Colon (tissue), 2 donors: ENCODE results near the gene TPRN.
A peak's percentile ranks its signal among the peaks of the same experiment; 100 is the strongest.

Experiments
- FAIRE-seq: peaks from 2 replicates; lab custom pipeline; 2012; peaks lifted over from hg19 to GRCh38; lab: Jason Lieb, UNC
- donor health status: control.
- donor health status: control.

Gene TPRN

GRCh38 chr9:137224830-137225694 is 24.5 kb upstream of the TPRN start, which contains the start of gene CYSRT1:
CYSRT1 (plus strand) TSS chr9:137225174; CDS start chr9:137225622, 448 bp downstream.
- FAIRE-seq, result no peak

GRCh38 chr9:137223078-137223970 is 22.8 kb upstream of the TPRN start:
- peak; percentile 5 for FAIRE-seq

GRCh38 chr9:137222190-137223077 is 21.9 kb upstream of the TPRN start, which contains the start of gene RNF208:
RNF208 (minus strand) TSS chr9:137222240; CDS start chr9:137221212, 1,028 bp downstream.
- FAIRE-seq, result no peak

GRCh38 chr9:137221506-137222111 is 21.1 kb upstream of the TPRN start:
- no peak for FAIRE-seq

- no peak for FAIRE-seq
Observed at GRCh38 chr9:137221095-137221505, 20.6 kb upstream of the TPRN start.

- FAIRE-seq, result no peak
Observed at GRCh38 chr9:137220317-137221094, 20.0 kb upstream of the TPRN start.

- no peak for FAIRE-seq
Observed at GRCh38 chr9:137219757-137220316, 19.3 kb upstream of the TPRN start.

GRCh38 chr9:137218754-137219271 is 18.3 kb upstream of the TPRN start:
- no peak for FAIRE-seq

GRCh38 chr9:137218212-137218753 is 17.7 kb upstream of the TPRN start:
- FAIRE-seq, result no peak

- no peak for FAIRE-seq
Observed at GRCh38 chr9:137217276-137218211, 17.0 kb upstream of the TPRN start.

- no peak for FAIRE-seq
Observed at GRCh38 chr9:137216188-137216965, 15.8 kb upstream of the TPRN start.

- no peak for FAIRE-seq
Observed at GRCh38 chr9:137215196-137215986, 14.8 kb upstream of the TPRN start.

- no peak for FAIRE-seq
Observed at GRCh38 chr9:137214620-137215019, 14.1 kb upstream of the TPRN start.

GRCh38 chr9:137213160-137214060 is 12.9 kb upstream of the TPRN start:
- no peak for FAIRE-seq

GRCh38 chr9:137212520-137212919 is 12.0 kb upstream of the TPRN start:
- FAIRE-seq, result no peak

GRCh38 chr9:137211532-137211931 is 11.0 kb upstream of the TPRN start:
- FAIRE-seq, result no peak
